Keratinocyte (primary cell): ENCODE results near the gene FRYL.

ENCODE experiments used
- EZH2 ChIP-seq: IDR thresholded peaks from one replicate; pipeline ENCODE4 v1.6.1; 2012; ENCODE audit warnings: inconsistent platforms, mild to moderate bottlenecking, low read length, moderate library complexity
- TF ChIP-seq, protein P1 (sequence below), 3 experiments: IDR thresholded peaks in 1 of 3; conservative IDR thresholded peaks in 1 of 3; optimal IDR thresholded peaks in 1 of 3; 2 replicates in 2 of 3; 3 replicates in 1 of 3; pipeline versions ENCODE3 to v1.5.1; 2011; ENCODE audit warnings: low read length in 3 of 3, mild to moderate bottlenecking in 3 of 3, moderate library complexity in 2 of 3, control low read depth in 1 of 3, inconsistent platforms in 1 of 3; ENCODE audit not compliant: insufficient read depth in 2 of 3; ENCODE audit errors: extremely low read depth in 1 of 3

- TF ChIP-seq, protein P1, sequence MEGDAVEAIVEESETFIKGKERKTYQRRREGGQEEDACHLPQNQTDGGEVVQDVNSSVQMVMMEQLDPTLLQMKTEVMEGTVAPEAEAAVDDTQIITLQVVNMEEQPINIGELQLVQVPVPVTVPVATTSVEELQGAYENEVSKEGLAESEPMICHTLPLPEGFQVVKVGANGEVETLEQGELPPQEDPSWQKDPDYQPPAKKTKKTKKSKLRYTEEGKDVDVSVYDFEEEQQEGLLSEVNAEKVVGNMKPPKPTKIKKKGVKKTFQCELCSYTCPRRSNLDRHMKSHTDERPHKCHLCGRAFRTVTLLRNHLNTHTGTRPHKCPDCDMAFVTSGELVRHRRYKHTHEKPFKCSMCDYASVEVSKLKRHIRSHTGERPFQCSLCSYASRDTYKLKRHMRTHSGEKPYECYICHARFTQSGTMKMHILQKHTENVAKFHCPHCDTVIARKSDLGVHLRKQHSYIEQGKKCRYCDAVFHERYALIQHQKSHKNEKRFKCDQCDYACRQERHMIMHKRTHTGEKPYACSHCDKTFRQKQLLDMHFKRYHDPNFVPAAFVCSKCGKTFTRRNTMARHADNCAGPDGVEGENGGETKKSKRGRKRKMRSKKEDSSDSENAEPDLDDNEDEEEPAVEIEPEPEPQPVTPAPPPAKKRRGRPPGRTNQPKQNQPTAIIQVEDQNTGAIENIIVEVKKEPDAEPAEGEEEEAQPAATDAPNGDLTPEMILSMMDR (optimal IDR thresholded peaks at IDR 0.05 in 1 of 3, IDR thresholded peaks at IDR 0.05 in 1 of 3, conservative IDR thresholded peaks at IDR 0.05 in 1 of 3; ENCODE audit: extremely low read depth in 1 of 3, insufficient read depth in 2 of 3, low read length in 3 of 3), result no peak
- no peak for TF ChIP-seq EZH2
Measured at GRCh38 chr4:48756689-48757220, 23.3 kb downstream of the FRYL start.
